ENCODE data around the gene ZNF830.
"Not testable (repeated sequence)": the region's sequence is repeated elsewhere in the genome, so short reads cannot be mapped to it uniquely, and the experiment has no call there.

Gene ZNF830

GRCh38 chr17:34991606-34992005, 30.3 kb downstream of the ZNF830 start:
- DNase-seq = no peak

- DNase-seq = no peak
These were observed 31.7 kb downstream of the ZNF830 start for GRCh38 chr17:34993031-34993430.

- no peak for DNase-seq
These were observed 35.3 kb downstream of the ZNF830 start for GRCh38 chr17:34996422-34997285.

- no peak for DNase-seq
These were observed 36.1 kb downstream of the ZNF830 start for GRCh38 chr17:34997355-34997862.

GRCh38 chr17:34998205-34998604, 36.9 kb downstream of the ZNF830 start:
- DNase-seq = peak; percentile 35

- DNase-seq = no peak
These were observed 38.1 kb downstream of the ZNF830 start for GRCh38 chr17:34999456-34999855.

- DNase-seq = not testable (repeated sequence)
These were observed 39.6 kb downstream of the ZNF830 start for GRCh38 chr17:35000965-35001364.

GRCh38 chr17:35001549-35001948, 40.2 kb downstream of the ZNF830 start:
- no peak for DNase-seq

GRCh38 chr17:35002876-35003551, 41.7 kb downstream of the ZNF830 start:
- DNase-seq = no peak

- no peak for DNase-seq
These were observed 42.4 kb downstream of the ZNF830 start for GRCh38 chr17:35003778-35004177.

- no peak for DNase-seq
These were observed 45.0 kb downstream of the ZNF830 start for GRCh38 chr17:35006345-35006744.

- no peak for DNase-seq
These were observed 45.6 kb downstream of the ZNF830 start for GRCh38 chr17:35006961-35007360.

GRCh38 chr17:35010093-35010492, 48.8 kb downstream of the ZNF830 start:
- no peak for DNase-seq

- no peak for DNase-seq
These were observed 50.4 kb downstream of the ZNF830 start for GRCh38 chr17:35011671-35012216.

Data from COR-L47 (cell line).